NCI-H1694 (cell line): ENCODE results near the gene TNFRSF21.
"Not testable (repeated sequence)": the region's sequence is repeated elsewhere in the genome, so short reads cannot be mapped to it uniquely, and the experiment has no call there.

Experiments
- DNase-seq: peaks from one replicate; lab custom pipeline; 2025; lab: John Stamatoyannopoulos, UW

Gene TNFRSF21, protein sequence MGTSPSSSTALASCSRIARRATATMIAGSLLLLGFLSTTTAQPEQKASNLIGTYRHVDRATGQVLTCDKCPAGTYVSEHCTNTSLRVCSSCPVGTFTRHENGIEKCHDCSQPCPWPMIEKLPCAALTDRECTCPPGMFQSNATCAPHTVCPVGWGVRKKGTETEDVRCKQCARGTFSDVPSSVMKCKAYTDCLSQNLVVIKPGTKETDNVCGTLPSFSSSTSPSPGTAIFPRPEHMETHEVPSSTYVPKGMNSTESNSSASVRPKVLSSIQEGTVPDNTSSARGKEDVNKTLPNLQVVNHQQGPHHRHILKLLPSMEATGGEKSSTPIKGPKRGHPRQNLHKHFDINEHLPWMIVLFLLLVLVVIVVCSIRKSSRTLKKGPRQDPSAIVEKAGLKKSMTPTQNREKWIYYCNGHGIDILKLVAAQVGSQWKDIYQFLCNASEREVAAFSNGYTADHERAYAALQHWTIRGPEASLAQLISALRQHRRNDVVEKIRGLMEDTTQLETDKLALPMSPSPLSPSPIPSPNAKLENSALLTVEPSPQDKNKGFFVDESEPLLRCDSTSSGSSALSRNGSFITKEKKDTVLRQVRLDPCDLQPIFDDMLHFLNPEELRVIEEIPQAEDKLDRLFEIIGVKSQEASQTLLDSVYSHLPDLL

DNA sequence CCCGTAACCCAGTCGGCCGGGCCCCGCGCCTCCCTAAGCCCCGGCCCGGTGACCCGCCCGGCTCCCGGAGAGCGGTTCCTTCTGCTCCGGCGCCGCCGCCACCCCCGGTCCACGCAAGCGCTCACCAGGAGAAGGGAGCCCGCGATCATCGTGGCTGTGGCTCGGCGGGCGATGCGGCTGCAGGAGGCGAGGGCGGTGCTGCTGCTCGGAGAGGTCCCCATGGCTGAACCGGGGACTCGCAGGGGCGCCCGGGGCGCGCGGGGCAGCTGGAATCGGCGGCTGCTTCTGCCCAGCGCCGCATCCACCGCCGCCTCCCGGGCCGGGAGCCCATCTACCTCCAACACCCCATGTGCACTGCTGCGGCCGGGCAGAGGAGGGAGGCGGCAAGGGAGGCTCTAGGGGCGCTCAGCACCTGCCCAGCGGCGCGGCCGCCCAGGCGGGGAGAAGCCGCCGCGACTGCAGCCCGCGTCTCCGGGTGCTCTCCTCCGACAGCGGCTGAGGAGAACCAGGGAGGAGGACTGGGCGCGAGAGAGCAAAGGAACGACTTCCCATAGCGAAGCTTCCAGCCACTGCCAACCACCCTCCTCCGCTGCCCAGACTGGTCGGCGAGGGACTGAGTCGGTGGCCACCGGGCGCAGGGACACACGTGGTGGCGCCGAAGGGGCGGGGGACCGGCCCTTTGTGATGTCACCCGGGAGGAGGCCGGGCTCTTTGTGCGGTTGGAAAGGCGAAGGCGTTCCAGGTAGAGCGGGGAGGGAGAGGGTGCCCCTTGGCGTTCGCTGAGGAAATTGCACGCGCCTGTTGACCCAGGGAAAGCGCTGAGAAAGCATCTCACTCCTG is at the start of gene TNFRSF21:
Gene TNFRSF21 (minus strand): TSS at position 615 of the 840 bp plus-strand sequence. CDS start 394 bp downstream, at position 221.
- DNase-seq, result peak; percentile 62

DNA sequence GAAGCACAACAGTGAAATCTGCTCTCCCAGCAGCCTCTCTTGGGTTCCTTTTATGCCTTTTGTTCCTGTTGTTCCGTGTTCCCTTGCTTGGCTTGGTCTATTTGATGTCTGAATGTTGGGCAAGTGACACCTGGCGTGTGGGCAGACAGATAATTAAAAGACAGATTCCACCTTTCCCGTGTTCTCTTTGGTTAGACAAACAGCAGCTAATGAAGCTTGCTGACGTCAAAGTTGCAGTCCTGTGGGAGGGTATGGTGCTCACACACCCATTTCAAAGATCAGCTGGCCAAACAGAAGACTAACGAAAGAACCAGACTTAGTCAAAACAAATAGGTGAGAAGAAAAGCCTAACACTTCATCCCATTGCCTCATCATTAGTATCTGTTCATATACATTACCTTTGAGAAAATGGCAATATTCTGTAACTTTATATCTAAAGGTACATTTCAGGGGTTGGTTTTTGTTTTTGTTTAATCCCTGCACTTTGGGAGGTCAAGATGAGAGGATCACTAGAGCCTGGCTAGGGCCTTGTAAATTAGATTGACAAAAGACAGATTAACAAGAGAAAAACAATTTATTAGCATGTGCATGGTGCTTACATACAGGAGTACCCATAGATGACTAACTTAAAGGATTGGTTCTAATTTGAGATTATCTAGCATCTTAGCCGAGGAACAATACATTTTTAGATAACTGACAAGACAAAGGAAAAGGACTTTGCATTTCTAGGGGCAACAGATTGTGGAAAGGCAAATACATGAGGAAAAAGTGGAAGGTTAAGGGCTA is 48.9 kb upstream of the TNFRSF21 start:
- DNase-seq, result no peak

DNA sequence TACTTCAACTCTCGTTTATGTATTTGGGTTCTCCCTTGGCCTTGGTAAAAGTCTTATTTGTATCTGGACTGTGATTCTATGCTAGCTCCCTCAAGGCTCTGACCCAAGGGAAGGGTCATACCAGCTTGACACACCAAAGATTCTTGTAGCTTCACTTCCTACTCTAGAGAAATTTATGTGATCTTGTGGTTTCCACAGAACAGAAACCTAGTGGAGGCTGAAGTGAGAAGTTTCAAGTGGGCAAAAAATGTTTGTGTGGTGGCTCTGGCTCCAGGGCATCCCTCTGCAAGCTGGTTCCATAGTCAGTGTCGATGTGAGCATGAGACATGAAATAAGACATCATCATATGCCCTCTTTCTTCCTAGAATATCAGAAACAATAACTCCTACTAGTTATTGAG is 48.1 kb upstream of the TNFRSF21 start:
- no peak for DNase-seq

DNA sequence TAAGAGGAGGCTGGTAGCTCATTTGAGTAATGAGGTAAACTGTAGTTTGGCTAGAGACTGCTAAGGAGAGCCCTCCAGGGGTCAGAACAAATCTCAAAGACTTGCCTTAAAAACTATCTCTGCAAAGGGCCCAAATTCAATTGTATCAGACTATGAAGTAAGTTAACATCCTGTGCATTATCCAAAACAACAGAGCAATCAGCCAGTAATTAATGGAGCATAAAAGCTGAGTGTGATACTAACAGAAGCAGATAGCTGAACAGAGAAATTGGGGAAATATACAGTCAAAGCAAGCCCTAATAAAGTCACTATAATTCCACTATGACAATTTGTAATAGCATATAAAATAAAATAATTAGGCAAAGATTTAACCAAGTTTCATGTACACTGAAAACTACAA is 45.8 kb upstream of the TNFRSF21 start:
- DNase-seq, result no peak

DNA sequence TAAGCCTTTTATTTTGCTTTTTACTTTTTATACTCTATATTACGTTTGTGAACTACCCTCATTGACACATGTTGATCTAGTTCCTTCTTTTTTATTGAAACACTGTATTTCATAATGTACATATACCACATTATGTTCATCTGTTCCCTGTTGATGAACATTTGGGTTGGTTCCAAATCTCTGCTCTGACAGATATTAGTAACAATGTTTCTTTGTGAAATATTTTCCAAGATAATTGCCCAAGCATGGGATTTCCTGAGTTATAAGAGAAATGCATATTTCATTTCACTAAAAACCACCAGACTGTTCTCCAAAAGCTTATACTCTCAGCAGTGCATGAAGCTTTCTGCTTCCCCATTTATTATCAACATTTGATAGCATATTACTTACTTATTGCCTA is 44.2 kb upstream of the TNFRSF21 start:
- no peak for DNase-seq

DNA sequence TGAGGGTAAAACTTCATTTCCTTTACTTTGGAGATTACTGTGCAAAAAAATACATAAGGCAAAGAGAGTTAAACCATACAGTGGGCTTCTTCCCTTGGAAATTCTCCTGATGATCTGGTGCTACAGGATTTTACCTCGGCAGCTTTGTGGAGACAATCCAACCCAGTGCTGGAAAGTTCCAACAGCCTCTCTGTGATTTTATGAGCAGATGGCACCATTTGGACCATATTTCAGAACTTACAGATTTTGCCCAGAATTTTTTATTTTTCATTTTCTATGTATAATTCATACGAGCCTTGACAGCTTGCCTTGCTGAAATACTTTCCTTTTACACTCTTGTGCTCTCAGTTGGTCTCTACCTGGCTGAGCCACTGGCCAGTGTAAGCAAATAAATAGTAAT is 43.3 kb upstream of the TNFRSF21 start:
- no peak for DNase-seq

DNA sequence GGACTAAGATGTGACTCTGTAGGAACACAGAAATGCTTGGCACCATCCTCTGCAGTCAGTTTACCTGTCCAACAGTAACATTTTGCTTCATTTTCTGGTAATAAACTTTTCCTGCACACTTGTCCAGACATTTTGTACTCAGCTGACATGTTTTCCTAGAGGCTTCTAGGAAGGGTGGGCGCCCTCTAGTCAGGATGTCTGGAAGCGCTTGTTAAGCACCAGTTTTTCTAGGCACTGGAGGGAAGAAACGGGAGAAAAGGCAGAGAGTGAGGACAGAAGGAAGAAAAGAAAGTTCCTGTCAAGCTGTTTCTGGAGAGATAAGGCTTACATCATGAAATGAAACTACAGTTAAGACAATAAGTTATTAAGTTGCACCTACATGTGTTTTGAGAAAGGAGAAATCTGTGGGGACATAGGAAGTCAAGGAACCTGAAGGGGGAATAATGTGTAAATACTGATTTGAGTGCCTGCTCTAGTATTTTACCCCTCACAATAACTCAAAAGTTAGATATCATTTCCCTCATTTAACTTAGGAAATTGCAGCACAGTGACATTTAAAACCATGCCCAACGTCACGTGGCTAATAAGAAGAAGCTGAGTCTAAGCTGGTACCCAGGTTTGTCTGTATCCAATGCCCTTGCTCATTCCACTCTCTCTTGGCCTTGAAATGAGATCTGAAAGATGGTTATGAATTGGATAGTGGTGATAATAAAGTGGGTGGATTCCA is 42.7 kb upstream of the TNFRSF21 start:
- no peak for DNase-seq

DNA sequence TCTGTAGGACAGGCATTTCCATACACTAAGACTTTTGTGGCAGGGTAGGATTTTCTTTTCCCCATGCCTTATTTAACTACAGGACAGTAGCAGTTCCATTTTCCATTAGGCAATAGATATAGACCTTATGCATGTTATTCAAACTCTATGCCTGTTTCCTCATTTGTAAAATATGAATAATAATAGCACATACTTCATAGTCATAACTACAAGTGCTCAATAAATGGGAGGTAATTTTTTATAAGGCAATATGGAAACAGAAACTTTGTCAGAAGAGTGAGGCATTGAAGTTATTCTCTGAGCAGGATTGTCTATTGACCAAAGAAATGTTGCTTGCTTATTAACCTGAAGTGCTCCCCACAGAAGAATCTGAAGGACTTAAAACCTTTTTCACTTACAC is 41.9 kb upstream of the TNFRSF21 start:
- DNase-seq, result no peak

DNA sequence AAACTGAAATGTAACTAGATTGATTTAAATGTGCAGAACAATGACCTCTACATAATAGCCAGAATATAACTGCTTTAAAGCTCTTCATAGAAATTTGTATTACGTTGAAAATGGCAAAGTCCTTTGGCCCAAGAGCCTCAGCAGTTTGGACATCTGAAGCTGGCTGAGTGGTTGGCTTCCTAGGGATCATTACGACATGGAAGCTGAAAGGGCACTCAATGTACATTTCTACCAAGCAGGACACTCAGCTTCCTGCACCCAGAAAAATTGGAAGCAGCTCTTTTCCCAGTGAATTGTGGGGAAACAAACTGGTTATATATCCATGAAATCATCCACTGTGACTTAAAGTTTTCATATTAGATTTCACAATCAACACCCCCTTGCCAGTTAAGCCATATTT is 40.2 kb upstream of the TNFRSF21 start:
- no peak for DNase-seq

DNA sequence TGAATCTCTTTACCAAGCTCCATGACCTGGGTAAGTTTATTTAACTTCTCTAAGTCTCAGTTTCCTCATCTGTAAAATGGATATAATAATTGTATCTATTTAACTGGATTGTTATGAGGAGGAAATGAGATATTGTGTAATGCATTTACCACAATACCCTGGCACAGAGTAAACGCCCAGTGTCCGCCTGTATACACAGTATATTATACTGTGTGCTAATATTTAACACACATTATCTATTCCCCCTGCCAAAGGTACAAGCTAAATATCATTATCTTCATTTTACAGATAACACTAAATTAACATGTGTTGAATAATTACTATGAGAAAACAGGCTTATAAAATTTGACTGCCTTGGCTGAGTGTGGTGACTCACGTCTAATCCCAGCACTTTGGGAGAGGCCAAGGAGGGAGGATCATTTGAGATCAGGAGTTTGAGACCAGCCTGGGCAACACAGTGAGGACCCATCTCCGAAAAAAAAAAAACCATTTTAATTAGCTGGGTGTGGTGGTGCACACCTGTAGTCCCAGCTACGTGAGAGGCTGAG is 38.7 kb upstream of the TNFRSF21 start:
- no peak for DNase-seq

DNA sequence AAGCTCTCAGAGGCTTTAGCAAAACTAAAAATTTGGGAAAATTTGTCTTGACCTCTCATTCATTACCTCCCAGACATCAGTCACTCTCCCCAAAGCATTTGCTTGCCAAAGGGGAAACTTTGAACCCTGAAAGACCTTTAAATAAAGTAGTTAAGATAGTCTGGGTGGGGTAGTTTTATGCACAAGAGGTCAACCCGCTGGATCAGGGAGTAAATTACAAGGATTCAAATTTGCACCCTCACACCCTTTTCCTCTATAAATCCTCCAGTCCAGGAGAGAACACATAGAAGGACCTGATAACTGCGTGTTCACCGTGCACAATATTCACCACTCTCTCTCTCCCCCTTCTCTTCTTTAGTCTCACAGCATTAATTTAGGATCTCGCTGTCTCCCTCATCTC is 36.1 kb upstream of the TNFRSF21 start:
- DNase-seq, result no peak

DNA sequence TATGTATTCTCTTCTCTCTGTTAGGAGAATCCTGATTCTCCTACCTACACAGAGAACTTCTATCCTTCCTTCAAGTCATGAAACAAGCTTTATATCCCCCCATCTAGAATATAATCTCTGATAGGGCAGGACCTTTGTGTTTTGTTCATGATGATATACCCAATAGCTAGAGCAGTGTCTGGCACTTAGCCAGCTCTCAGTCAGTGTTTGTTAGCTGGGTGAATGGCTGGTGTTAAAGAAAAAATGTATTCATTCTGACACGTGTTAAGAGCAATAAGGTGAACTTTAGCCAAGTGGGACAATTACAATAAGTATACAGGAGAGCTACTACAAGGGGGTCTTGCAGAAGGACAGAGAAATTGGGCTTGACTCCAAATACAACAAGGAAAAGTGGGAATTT is 34.3 kb upstream of the TNFRSF21 start:
- DNase-seq, result no peak

DNA sequence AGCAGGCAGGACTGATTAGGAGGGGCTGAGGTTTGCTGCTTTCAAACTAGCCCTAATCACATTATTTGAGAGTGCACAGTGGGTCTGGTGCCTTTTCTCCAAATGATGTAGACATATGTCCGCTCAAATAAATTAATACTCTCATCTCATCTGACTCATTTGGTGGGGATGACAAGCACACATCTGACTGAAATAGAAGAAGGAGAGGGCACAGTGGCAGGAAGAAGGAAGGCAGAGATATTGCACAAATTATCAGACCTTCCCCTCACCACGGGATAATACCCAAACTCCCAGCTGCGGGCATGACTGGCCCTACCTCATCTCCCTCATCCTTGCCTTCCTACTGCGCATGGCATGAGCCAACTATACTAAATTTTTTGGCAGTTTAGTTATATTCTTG is 33.9 kb upstream of the TNFRSF21 start:
- no peak for DNase-seq

DNA sequence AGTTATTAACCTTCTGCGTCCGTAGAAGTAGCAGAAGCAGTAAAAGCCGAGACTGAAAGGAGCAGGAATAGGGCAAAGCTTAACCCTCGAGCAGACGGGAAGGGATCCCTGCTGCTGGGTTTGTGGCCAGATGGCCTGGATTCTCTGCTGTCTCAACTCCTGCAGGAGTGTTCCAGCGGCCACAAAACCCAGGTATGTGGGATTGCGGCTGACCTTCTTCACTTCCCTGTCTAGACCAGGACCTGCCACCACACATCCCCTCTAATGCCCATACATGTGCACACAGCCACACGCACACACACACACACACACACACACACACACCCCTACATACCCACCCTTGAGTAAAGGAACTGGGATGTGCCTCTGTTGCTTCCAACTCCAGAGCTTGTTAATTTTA is 33.1 kb upstream of the TNFRSF21 start:
- no peak for DNase-seq

DNA sequence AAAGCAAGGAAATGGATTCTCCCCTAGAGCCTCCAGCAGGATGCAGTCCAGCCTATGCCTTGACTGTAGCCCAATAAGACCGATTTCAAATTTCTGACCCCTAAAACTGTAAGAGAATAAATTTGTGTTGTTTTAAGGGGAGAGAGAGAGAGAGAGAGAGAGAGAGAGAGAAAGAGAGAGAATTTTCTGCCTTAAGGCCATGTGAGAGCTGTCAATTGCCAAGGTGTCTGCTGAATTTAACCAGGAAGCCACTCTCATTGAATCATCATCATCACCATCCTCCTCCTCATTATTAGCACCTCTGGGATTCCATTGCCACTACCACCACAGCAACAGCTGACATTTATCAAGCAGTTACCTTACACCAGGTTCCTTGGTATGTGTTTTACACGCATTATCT is 27.8 kb upstream of the TNFRSF21 start:
- DNase-seq, result no peak

DNA sequence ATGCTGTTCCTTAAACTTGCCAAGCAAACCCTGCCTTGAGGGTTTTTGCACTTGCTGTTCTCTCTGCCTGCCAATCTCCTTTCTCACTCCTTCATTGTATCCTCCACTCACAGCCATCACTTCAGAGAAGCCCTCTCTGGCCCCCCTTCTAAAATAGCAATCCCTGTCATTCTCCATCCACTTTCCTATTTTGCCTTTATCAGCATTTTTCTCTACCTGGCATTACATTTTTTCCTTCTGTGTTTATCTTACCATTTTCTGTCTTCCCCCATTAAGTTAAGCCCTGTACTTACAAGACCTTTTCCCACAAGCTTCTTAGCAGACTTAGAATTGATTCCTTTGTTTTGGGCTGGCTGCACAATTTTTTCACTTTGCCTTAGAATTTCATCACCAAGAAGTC is 26.6 kb upstream of the TNFRSF21 start:
- DNase-seq, result no peak

DNA sequence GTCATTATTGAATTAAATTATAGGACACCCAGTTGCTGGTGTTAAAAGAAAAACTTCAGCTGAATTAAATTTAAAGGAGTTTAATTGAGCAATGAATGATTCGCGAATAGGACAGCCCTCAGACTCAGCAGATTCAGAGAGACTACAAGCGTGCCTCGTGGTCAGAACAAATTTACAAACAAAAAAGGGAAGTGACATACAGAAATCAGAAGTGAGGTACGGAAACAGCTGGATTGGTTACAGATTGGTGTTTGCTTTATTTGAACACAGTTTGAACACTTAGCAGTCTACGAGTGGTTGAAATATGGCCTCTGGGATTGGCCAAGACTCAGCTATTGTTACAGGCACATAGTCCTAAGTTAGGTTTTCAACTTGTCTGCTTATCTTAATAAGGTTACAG is 25.8 kb upstream of the TNFRSF21 start:
- no peak for DNase-seq

DNA sequence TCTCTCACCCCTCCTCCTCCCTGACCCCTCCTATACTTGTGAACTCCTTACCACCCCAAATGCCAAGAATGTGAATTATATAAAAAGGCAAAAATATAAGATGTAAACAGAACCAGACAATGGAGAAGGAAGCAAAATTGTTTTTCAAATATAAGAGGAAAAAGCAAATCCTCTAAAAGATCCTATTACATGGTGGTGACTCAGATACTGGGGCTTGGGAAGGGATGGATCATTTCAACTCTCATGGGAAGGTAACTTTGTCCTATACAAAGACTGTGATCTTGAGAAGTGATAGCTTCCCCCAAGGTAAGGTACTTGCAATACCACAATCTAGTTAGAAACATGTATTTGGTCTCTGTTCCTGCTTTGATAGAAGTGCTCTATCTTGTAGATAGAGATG is 24.6 kb upstream of the TNFRSF21 start:
- no peak for DNase-seq

DNA sequence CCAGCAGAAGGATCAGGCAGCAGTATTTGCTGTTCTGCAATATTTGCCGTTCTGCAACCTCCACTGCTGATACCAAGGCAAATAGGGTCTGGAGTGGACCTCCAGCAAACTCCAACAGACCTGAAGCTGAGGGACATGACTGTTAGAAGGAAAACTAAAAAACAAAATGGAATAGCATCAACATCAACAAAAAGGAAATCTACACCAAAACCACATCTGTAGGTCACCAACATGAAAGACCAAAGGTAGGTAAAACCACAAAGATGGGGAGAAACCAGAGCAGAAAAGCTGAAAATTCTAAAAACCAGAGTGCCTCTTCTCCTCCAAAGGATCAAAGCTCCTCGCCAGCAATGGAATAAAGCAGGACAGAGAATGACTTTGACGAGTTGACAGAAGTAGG is 18.9 kb upstream of the TNFRSF21 start:
- not testable (repeated sequence) for DNase-seq

DNA sequence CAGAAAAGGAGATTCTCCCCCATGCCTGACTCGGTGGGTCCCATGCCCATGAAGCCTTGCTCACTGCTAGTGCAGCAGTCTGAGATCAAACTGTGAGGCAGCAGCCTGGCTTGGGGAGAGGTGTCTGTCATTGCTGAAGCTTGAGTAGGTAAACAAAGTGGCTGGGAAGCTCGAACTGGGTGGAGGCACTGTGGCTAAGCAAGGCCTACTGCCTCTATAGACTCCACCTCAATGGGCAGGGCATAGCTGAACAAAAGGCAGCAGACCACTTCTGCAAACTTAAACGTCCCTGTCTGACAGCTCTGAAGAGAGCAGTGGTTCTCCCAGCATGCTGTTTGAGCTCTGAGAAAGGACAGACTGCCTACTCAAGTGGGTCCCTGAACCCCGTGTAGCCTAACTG is 18.4 kb upstream of the TNFRSF21 start:
- DNase-seq, result not testable (repeated sequence)

DNA sequence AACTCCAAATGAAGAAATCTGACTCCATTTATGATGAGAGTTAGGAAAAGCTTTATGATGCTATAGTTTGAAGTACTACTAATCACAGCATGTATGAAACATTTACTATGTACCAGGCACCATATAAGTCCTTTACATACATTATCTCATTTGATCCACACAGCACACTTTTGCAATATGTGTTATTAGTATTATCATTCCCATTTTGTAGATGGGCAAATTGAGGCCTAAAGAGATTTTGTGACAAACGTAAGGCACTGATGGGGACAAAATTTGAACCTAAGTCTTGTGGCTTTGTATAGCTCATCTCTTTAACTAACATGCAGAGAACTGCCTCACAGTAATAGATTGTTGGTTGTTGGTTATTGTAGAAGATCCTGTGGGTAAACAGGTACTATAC is 14.2 kb upstream of the TNFRSF21 start:
- DNase-seq, result no peak
